Keratinocyte (primary cell): ENCODE results near the gene SZRD1. TPM values are rescaled to one million over a fixed set of nuclear protein-coding genes. Genes with fewer than 3 reads are reported as not detected.

ENCODE experiments used
- DNase-seq: peaks from one replicate; pipeline ENCODE4 v3.0.0-alpha.2; 2011; ENCODE audit warnings: low read depth, missing footprints, low spot score
- FAIRE-seq: peaks from 2 replicates; lab custom pipeline; 2011; peaks lifted over from hg19 to GRCh38; lab: Jason Lieb, UNC
- H2AFZ ChIP-seq: 2 replicates; pipeline ENCODE4 v1.6.0; 2012; ENCODE audit warnings: low read length, control low read depth, inconsistent platforms; ENCODE audit not compliant: control insufficient read depth
- H3K27ac ChIP-seq: 2 replicates; pipeline ENCODE4 v1.5.1; 2011; ENCODE audit warnings: low read length; ENCODE audit not compliant: control insufficient read depth, insufficient read depth
- H3K27me3 ChIP-seq: 3 replicates; pipeline ENCODE4 v1.6.0; 2011; ENCODE audit warnings: low read length; ENCODE audit not compliant: control insufficient read depth, insufficient read depth; ENCODE audit errors: extremely low read depth
- H3K36me3 ChIP-seq, 2 experiments: 2 replicates in 1 of 2; 3 replicates in 1 of 2; pipeline ENCODE4 v1.5.1; 2011; ENCODE audit warnings: low read length in 2 of 2, mild to moderate bottlenecking in 1 of 2; ENCODE audit not compliant: control insufficient read depth in 2 of 2, insufficient read depth in 2 of 2; ENCODE audit errors: extremely low read depth in 1 of 2
- H3K4me1 ChIP-seq: 3 replicates; pipeline ENCODE4 v1.5.1; 2011; ENCODE audit warnings: low read length; ENCODE audit not compliant: control insufficient read depth, insufficient read depth; ENCODE audit errors: extremely low read depth
- H3K4me2 ChIP-seq: 3 replicates; pipeline ENCODE4 v1.6.0; 2011; ENCODE audit warnings: low read depth, low read length; ENCODE audit not compliant: control insufficient read depth, insufficient read depth; ENCODE audit errors: extremely low read depth
- H3K4me3 ChIP-seq, 3 experiments: fragments of 200-600 bp in 1 of 3; sonication (generic) in 1 of 3; 2 replicates in 2 of 3; 3 replicates in 1 of 3; pipeline ENCODE4 v1.5.1; 2011 to 2016; ENCODE audit warnings: low read length in 3 of 3, mild to moderate bottlenecking in 3 of 3, control low read depth in 2 of 3, inconsistent platforms in 1 of 3, low read depth in 1 of 3, mixed read lengths in 1 of 3, mixed run types in 1 of 3, moderate library complexity in 1 of 3; ENCODE audit not compliant: control insufficient read depth in 2 of 3, insufficient read depth in 2 of 3; ENCODE audit errors: extremely low read depth in 1 of 3
- H3K79me2 ChIP-seq: 2 replicates; pipeline ENCODE4 v1.6.0; 2012; ENCODE audit warnings: low read length; ENCODE audit not compliant: control insufficient read depth, insufficient read depth
- H3K9ac ChIP-seq: 3 replicates; pipeline ENCODE4 v1.6.0; 2011; ENCODE audit warnings: low read length; ENCODE audit not compliant: control insufficient read depth, insufficient read depth; ENCODE audit errors: extremely low read depth
- H3K9me1 ChIP-seq: 3 replicates; pipeline ENCODE4 v1.6.0; 2011; ENCODE audit warnings: low read length; ENCODE audit not compliant: control insufficient read depth, insufficient read depth; ENCODE audit errors: extremely low read depth
- H3K9me3 ChIP-seq: 2 replicates; pipeline ENCODE4 v1.5.1; 2012; ENCODE audit warnings: low read depth, low read length; ENCODE audit not compliant: control insufficient read depth
- H4K20me1 ChIP-seq: 3 replicates; pipeline ENCODE4 v1.6.0; 2011; ENCODE audit warnings: low read length; ENCODE audit not compliant: control insufficient read depth, insufficient read depth; ENCODE audit errors: extremely low read depth
- EZH2 ChIP-seq: IDR thresholded peaks from one replicate; pipeline ENCODE4 v1.6.1; 2012; ENCODE audit warnings: inconsistent platforms, mild to moderate bottlenecking, low read length, moderate library complexity
- dilution Hi-C: fragments of 300-500 bp; cut with MboI; formaldehyde crosslinking; loops from one replicate; pipeline ENCODE4 v1.7.0; 2020; ENCODE audit warnings: low sequenced_read_pairs; ENCODE audit not compliant: extremely low pct_ligation_motif_present
- polyA plus RNA-seq, 5 experiments: library from polyadenylated mRNA; depleted of rRNA in 3 of 5; stranded (reverse) in 3 of 5; stranded (forward) in 1 of 5; unstranded in 1 of 5; fragments of >200 nt; gene quantifications; 1 replicate in 1 of 5; 2 replicates in 3 of 5; 3 replicates in 1 of 5; pipeline versions ENCODE4 v1.2.1 to v1.2.3, GENCODE V29; 2011 to 2012; ENCODE audit warnings: missing spikeins in 2 of 5, low read depth in 1 of 5, low replicate concordance in 1 of 5
- TF ChIP-seq, protein P1 (sequence below), 3 experiments: IDR thresholded peaks in 1 of 3; conservative IDR thresholded peaks in 1 of 3; optimal IDR thresholded peaks in 1 of 3; 2 replicates in 2 of 3; 3 replicates in 1 of 3; pipeline versions ENCODE3 to v1.5.1; 2011; ENCODE audit warnings: low read length in 3 of 3, mild to moderate bottlenecking in 3 of 3, moderate library complexity in 2 of 3, control low read depth in 1 of 3, inconsistent platforms in 1 of 3; ENCODE audit not compliant: insufficient read depth in 2 of 3; ENCODE audit errors: extremely low read depth in 1 of 3

The SZRD1 gene
- polyA plus RNA-seq, 1 donor (not counting 4 experiments of a cell fraction or from before 2014, with no cell fraction given): 68.7 TPM

DNA sequence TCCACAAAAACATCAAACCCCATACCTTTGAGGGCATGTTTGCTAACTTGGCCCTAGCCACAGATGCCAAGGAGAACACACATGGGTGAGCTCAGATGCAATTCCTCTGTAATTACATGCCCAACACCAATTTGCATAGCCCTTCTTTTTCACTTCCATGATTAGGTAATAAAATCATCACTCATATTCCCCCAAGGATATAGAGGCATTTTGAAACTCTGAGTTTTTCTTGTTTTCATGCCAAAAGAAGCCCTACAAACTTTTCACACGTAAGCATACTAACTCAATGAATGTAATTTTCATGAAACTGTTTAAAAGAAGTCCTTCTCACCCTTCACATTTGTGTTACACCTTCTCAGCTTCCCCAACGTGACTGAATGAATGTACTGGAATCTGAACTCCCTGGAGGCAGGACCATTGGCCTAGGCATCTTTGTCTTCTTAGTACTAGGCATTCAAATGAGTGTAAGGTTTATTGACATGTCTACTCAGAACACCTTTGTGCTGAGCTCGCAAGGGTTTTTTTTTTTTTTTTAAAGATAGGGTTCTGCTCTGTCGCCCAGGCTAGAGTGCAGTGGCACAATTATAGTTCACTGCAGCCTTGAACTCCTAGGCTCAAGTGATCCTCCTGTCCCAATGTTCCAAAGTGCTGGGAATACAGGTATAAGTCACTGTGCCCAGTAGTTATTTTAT, 45.7 kb upstream of the SZRD1 start:
- H3K79me2 ChIP-seq: peaks cover 37% of the 10 kb centered on the region
- H3K9me1 ChIP-seq: no peaks in the 10 kb centered on the region
- H3K4me3 ChIP-seq: peak overlapping the region in 1 of 3 experiments; percentile 6
- H3K27ac ChIP-seq: peak overlapping the region; percentile 84
- H3K4me1 ChIP-seq: peaks cover 29% of the 10 kb centered on the region
- no peaks in the 10 kb centered on the region for H3K36me3 ChIP-seq
- H3K27me3 ChIP-seq: no peaks in the 10 kb centered on the region
- H3K9ac ChIP-seq: peak overlapping the region; percentile 55
- no peaks in the 10 kb centered on the region for H3K9me3 ChIP-seq
- H2AFZ ChIP-seq: no peak overlapping the region
- H4K20me1 ChIP-seq: no peaks in the 10 kb centered on the region
- FAIRE-seq: peak; percentile 84
- TF ChIP-seq, protein P1, sequence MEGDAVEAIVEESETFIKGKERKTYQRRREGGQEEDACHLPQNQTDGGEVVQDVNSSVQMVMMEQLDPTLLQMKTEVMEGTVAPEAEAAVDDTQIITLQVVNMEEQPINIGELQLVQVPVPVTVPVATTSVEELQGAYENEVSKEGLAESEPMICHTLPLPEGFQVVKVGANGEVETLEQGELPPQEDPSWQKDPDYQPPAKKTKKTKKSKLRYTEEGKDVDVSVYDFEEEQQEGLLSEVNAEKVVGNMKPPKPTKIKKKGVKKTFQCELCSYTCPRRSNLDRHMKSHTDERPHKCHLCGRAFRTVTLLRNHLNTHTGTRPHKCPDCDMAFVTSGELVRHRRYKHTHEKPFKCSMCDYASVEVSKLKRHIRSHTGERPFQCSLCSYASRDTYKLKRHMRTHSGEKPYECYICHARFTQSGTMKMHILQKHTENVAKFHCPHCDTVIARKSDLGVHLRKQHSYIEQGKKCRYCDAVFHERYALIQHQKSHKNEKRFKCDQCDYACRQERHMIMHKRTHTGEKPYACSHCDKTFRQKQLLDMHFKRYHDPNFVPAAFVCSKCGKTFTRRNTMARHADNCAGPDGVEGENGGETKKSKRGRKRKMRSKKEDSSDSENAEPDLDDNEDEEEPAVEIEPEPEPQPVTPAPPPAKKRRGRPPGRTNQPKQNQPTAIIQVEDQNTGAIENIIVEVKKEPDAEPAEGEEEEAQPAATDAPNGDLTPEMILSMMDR (optimal IDR thresholded peaks at IDR 0.05 in 1 of 3, IDR thresholded peaks at IDR 0.05 in 1 of 3, conservative IDR thresholded peaks at IDR 0.05 in 1 of 3; ENCODE audit: extremely low read depth in 1 of 3, insufficient read depth in 2 of 3, low read length in 3 of 3): no peak
- TF ChIP-seq EZH2: no peak
- dilution Hi-C loops: no loop called here
- H3K4me2 ChIP-seq: peak overlapping the region; percentile 55
- DNase-seq: peak; percentile 49

GRCh38 chr1:16324456-16324890, 42.6 kb upstream of the SZRD1 start:
- Histone ChIP-seq H3K9me3 (no peaks in the 10 kb centered on the region), H3K4me3 (no peak overlapping the region), H4K20me1 (no peaks in the 10 kb centered on the region), H2AFZ (no peak overlapping the region), H3K79me2 (peaks cover 23% of the 10 kb centered on the region), H3K4me1 (peaks cover 29% of the 10 kb centered on the region), H3K27ac (no peak overlapping the region), H3K36me3 (peaks cover 0 to 6% of the 10 kb centered on the region in 2 experiments), H3K27me3 (no peaks in the 10 kb centered on the region), H3K9me1 (no peaks in the 10 kb centered on the region), H3K4me2 (no peak overlapping the region), H3K9ac (no peak overlapping the region)
- dilution Hi-C loops: no loop called here
- DNase-seq (no peak), FAIRE-seq (peak; percentile 91)
- TF ChIP-seq, protein P1 (optimal IDR thresholded peaks at IDR 0.05 in 1 of 3, IDR thresholded peaks at IDR 0.05 in 1 of 3, conservative IDR thresholded peaks at IDR 0.05 in 1 of 3; ENCODE audit: extremely low read depth in 1 of 3, insufficient read depth in 2 of 3, low read length in 3 of 3): no peak
- TF ChIP-seq EZH2: no peak
